ENCODE data around the gene STK38L.
"Not testable (repeated sequence)": the region's sequence is repeated elsewhere in the genome, so short reads cannot be mapped to it uniquely, and the experiment has no call there.

The STK38L gene

GRCh38 chr12:27226407-27226929, 17.6 kb upstream of the STK38L start:
- DNase-seq (ENCODE audit: low read depth in 2 of 2) = no peak

GRCh38 chr12:27229367-27229766, 14.7 kb upstream of the STK38L start:
- DNase-seq (ENCODE audit: low read depth in 2 of 2) = no peak

GRCh38 chr12:27231374-27231773, 12.7 kb upstream of the STK38L start:
- DNase-seq (ENCODE audit: low read depth in 2 of 2) = not testable (repeated sequence)

GRCh38 chr12:27233814-27234213, 10.3 kb upstream of the STK38L start:
- no peak for DNase-seq (ENCODE audit: low read depth in 2 of 2)

GRCh38 chr12:27236498-27236897, 7.6 kb upstream of the STK38L start:
- no peak for DNase-seq (ENCODE audit: low read depth in 2 of 2)

GRCh38 chr12:27237790-27238771, 6.0 kb upstream of the STK38L start:
- no peak for DNase-seq (ENCODE audit: low read depth in 2 of 2)

- DNase-seq (ENCODE audit: low read depth in 2 of 2) = no peak
Observed at GRCh38 chr12:27243006-27243405, 1.1 kb upstream of the STK38L start.

GRCh38 chr12:27244689-27245488, 803 bp downstream of the STK38L start:
- peak in 1 of 2 experiments; percentile 8 for DNase-seq (ENCODE audit: low read depth in 2 of 2)

GRCh38 chr12:27246141-27246540, 2.1 kb downstream of the STK38L start:
- no peak for DNase-seq (ENCODE audit: low read depth in 2 of 2)

- no peak for DNase-seq (ENCODE audit: low read depth in 2 of 2)
Observed at GRCh38 chr12:27246774-27247173, 2.7 kb downstream of the STK38L start.

GRCh38 chr12:27252934-27253333, 8.8 kb downstream of the STK38L start:
- no peak for DNase-seq (ENCODE audit: low read depth in 2 of 2)

GRCh38 chr12:27253347-27253746, 9.3 kb downstream of the STK38L start:
- DNase-seq (ENCODE audit: low read depth in 2 of 2) = no peak

GRCh38 chr12:27255806-27256205, 11.7 kb downstream of the STK38L start:
- DNase-seq (ENCODE audit: low read depth in 2 of 2) = no peak

- DNase-seq (ENCODE audit: low read depth in 2 of 2) = no peak
Observed at GRCh38 chr12:27257104-27257843, 13.2 kb downstream of the STK38L start.

GRCh38 chr12:27260746-27261145, 16.7 kb downstream of the STK38L start:
- no peak for DNase-seq (ENCODE audit: low read depth in 2 of 2)

GRCh38 chr12:27261866-27262265, 17.8 kb downstream of the STK38L start:
- DNase-seq (ENCODE audit: low read depth in 2 of 2) = no peak

GRCh38 chr12:27270148-27270547, 26.1 kb downstream of the STK38L start:
- no peak for DNase-seq (ENCODE audit: low read depth in 2 of 2)

- DNase-seq (ENCODE audit: low read depth in 2 of 2) = no peak
Observed at GRCh38 chr12:27271206-27271605, 27.1 kb downstream of the STK38L start.

- no peak for DNase-seq (ENCODE audit: low read depth in 2 of 2)
Observed at GRCh38 chr12:27272373-27273028, 28.4 kb downstream of the STK38L start.

- DNase-seq (ENCODE audit: low read depth in 2 of 2) = no peak
Observed at GRCh38 chr12:27273114-27273513, 29.0 kb downstream of the STK38L start.

GRCh38 chr12:27274706-27275105, 30.6 kb downstream of the STK38L start:
- DNase-seq (ENCODE audit: low read depth in 2 of 2) = no peak
